NCI-H446 (cell line): Measurements from ENCODE around the gene JPT2.
"Not testable (repeated sequence)": the region's sequence is repeated elsewhere in the genome, so short reads cannot be mapped to it uniquely, and the experiment has no call there.

Source experiments
- DNase-seq, 2 experiments: peaks; one replicate each; lab custom pipeline; 2025; lab: John Stamatoyannopoulos, UW

Gene JPT2

GRCh38 chr16:1732071-1732470, 54.0 kb downstream of the JPT2 start:
- DNase-seq: no peak

GRCh38 chr16:1732551-1732987, 54.5 kb downstream of the JPT2 start:
- DNase-seq: not testable (repeated sequence)

DNA sequence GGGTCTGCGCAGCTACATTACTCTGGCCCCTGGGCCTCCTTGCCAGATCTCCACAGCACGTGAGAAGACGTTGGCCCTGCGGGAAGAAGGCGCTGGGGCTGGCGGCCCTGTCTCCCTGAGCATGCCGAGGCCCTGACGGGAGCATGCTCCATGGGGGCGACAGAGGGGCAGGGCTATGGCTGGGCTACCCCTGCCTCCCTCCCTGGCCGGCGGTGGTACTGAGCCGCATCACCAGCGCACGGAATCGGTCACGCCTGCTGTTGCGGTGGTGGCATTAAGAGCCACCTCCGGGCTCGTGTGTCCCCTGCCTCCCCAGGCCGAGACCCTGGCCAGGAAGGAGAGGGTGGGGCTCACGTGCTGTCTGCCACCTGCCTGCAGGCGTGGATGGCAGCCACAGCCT, 56.0 kb downstream of the JPT2 start:
- DNase-seq: no peak

DNA sequence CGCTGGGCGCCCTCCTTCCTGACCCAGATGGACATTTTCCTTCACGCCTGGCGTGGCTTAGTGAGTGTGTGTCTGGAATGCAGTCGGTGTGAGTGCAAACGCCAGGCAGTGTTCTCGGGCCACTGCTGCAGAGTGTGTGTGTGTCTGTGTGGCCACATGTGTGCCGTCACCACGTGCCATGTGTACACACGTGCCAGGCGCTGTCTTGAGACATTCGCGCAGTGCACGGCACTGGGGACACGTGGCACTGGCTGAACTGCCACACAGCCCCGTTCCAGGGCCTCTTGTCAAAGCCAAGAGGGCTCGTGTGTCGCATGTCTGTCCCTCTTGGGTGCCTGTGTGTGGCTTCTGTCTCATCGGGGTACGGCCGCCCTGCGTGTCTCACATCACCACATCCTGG, 56.7 kb downstream of the JPT2 start:
- no peak for DNase-seq

GRCh38 chr16:1740234-1740633, 62.2 kb downstream of the JPT2 start:
- no peak for DNase-seq

GRCh38 chr16:1740781-1741490, 62.9 kb downstream of the JPT2 start:
- DNase-seq: no peak

GRCh38 chr16:1741553-1742165, 63.6 kb downstream of the JPT2 start:
- DNase-seq: no peak

DNA sequence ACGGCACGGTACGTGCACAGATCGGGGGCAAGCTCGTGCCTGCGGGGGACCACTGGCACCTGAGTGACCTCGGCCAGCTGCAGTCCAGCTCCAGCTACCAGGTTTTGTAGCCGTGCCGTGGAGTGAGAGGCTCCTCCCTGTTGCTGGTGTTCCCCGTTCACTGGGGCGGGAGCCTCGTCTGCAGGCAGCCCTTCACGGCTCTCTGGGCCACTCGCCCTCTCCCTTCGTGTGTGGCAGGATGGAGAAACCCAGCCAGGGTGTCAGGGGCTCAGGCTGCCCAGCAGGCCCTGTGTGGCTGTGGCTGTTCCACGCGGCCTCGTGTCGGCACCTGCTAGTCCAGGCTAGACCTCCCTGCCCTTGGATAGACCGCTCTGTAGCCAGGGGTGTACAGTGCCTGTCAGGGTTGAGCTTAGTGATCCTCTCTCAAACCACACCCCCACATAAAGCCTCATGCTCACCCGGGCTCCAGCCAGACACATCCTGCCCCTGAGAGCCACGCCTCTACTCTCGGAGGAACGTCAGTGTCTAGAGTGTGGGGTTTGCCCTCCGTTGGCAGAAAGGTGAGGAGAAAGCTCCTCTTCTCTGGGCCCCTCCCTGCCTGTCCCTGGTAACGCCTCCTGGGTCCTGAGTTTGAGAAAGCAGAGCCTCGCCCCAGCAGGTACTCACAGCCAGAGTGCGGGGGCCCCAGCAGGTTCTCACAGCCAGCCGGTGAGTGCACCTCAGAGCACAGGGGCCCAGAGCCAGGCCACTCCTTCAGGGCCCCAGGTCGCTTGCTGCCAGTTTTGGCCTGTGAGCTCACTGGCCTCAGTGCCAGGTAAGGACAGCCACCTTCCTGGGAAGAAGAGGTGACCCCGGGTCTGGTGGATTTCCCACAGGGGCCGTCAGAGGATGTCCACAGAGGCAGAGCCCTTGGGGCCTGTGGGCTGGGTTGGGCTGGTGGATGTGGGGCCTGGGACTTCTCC, 65.6 kb downstream of the JPT2 start:
- DNase-seq: no peak

GRCh38 chr16:1744338-1744840, 66.3 kb downstream of the JPT2 start:
- DNase-seq: no peak

DNA sequence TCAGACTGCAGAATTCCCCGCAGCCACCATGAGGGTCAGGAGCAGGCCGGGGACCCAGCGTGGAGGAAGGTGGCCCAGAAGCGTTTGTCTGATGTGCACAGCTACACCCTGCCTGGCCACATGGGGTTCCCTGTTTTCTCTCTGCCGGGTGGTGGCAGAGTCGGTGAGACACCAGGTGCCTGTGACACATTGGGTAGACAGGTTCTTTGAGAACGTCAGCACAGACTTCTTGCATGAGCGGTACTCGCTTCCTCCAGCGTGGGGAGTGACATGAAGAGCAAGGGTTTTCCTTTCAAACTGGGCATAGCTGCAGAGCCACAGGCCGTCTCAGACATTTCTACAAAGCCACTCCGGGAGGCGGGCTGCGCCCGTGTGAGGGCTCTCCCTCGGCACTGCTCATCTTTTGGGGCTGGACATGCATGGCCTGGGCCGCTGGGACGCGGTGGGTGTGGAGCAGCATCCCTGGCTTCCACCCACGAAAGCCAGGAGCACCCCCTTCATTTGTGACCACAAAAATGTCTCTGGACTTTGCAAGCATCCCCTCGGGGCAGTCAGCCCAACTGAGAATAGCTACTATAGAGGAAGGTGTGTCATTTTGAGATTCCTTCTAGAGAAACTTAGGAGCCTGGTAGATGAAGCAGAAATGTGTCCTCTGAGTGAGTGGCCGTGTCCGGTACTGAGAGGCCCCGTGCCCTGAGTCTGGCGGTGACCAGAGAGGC, 67.3 kb downstream of the JPT2 start:
- no peak for DNase-seq

DNA sequence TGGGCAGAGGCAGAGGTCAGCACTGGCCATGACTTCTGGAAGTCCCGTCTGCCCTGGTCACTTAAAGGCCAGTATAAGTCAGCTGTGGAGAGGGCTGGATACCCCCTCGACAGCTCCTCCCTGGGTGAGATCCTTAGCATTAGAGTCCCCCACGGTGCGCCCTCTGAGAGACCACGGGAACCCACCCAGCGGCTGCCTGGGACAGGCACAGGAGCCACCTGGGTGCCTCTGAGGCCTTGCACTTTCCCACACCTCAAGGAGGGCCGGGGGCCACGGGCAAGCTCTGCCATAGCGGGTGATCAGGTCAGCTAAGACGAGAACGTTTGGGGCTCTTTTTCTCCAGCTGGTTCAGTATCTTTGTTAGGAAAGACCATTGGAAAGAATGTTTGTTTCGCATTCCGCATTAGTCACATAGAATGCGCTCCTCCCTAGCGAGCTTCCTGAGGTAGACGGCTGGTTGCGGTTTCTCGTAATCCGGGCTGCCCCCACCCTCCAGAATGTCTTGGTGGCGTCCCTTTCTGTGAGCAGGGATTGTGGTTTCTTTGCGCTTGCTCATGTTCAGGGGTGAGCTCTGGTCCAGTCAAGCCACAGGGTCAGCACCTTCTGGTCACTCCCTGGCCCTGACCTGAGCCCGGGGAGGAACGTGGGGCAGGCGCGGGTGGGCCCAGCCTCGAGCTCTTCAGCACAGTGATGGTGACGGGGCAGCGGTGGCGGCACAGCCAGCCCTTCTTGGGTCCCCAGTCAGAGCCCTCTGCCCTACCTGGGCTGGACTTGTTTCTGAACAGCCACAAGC, 68.0 kb downstream of the JPT2 start:
- no peak for DNase-seq

- no peak for DNase-seq
These were observed 68.7 kb downstream of the JPT2 start for GRCh38 chr16:1746693-1747195.

DNA sequence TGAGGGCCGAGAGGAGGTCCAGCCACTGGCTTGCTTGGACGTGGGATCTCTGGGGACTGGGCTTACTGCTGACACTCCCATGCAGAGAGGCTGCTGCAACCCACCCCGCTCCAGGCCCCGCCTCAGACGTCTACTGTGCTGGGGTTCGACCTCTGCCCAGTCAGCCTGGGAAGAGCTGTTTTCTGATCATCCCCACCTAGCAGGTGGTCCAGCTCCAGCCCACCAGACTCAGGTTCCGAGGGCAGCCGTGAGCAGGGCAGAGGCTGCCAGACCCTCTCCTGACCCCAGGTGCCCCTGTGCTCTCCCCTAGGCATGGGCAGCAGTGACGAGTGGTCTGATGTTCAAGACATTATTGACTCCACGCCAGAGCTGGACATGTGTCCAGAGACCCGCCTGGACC, 69.9 kb downstream of the JPT2 start:
- DNase-seq: no peak

- DNase-seq: no peak
These were observed 71.4 kb downstream of the JPT2 start for GRCh38 chr16:1749152-1750117.
